ENCODE measurements around the gene UBE2R2.

The UBE2R2 gene

DNA sequence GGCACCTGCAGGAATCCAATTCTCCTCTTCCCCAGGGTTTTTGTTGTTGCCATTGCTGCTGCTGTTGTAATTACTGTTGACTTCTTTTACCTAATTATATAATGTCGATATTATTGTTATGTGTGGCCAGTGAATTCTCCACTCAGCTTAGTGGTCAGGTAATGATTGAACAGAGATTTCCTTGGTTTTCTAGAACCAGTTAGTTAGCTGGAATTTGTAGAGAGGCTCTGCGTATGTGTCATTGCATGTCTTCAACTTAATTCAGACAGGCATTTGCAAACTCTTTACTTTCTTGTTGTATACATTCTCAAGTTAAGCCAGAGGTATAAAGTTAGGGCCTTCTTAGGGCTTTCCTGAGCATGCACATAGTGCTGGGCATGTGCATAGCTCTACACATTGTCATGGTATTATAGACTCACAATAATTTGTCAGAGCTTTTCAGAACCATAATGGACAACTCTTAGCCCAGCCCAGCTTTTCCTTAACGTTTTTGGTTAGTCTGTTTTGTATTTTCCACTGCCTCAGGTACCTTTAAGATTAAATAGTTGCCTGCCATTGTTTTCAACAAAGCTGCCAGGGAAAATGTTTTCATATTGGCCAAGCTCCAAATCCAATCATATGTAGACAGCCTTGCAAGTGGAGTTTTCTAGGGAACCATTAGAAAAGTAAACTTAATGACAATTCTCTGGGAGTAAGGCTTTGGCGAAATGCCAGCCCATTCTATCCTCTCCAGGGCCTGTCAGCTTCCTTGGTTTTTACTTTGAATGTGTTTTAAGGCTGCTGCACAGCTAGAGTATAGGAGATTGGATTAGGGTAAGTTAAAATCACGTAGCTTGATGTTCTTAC, 68.1 kb downstream of the UBE2R2 start:
- DNase-seq (ENCODE audit: low read depth in 2 of 2), result no peak

DNA sequence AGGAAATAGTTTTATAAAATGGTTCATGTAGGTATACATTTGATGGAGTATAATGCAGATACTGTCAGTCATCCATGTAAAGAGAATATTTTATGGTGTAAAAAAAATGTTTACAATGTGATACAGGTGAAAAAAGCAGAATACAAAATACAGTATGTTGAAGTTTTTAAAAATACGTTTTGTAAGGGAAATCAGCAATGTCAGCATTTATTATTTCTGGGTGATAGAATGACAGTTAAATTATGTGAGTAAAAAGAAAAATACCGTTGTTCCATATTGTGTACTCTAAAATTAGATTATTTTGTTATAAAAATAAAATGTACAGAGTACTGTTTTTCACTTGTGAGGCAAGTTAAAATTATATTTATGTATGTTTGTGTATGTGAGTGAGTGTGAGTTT, 69.0 kb downstream of the UBE2R2 start:
- no peak for DNase-seq (ENCODE audit: low read depth in 2 of 2)

DNA sequence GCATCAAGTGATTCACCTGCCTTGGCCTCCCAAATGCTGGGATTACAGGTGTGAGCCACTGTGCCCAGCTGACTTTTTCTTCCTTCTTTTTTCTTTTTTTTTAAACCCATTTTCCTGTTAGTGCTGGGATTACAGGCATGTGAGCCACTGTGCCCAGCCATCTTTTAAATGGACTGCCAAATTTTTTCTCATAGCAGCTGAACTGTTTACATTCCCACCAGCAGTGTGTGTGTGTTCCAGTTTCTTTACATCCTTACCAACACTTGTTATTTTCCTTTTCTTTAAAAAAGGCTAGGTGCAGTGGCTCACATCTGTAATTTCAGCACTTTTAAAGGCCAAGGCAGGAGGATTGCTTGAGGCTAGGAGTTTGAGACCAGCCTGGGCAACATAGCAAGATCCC, 76.9 kb downstream of the UBE2R2 start:
- DNase-seq (ENCODE audit: low read depth in 2 of 2), result no peak

DNA sequence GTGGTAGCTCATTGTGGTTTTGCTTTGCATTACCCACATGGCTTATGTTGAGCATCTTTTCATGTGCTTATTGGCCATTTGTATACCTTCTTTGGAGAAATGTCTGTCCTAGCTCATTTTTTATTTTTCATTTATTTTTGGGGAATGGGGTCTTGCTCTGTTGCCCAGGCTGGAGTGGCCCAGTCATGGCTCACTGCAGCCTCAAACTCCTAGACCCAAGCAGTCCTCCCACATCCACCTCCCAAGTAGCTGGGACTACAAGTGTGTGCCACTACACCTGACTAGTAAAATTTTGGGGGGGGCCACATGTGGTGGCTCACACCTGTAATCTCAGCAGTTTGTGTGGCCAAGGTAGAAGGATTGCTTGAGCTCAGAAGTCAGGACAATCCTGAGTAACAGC, 77.4 kb downstream of the UBE2R2 start:
- DNase-seq (ENCODE audit: low read depth in 2 of 2), result no peak

DNA sequence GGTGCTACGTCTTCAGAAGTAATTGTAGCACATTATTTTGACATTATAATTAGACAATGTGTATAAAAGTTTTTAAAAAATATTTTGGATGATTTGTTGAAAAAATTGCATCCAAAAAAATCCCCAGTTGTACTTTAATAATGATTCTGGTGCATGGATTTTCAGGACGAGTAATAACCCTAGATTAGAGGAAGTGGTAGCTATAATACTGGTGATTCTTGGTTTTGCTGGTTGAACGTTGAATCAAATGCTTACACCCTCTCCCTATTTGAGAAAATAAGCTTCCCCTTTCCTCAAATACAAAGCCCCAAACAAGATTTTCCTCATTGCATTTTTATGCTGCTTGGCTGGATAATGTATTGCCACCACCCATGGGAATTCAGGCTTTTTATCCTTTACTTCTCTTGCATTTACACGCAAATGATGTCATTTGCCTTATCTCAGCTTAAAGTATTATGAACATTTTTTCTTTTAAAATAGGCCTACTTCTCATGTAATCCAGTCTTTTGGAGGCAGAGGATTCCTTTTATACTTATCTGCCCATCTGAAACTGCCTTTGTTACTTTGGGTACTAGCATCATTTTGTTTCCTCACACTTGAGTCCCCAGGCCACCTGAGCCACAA, 86.3 kb downstream of the UBE2R2 start:
- no peak for DNase-seq (ENCODE audit: low read depth in 2 of 2)

DNA sequence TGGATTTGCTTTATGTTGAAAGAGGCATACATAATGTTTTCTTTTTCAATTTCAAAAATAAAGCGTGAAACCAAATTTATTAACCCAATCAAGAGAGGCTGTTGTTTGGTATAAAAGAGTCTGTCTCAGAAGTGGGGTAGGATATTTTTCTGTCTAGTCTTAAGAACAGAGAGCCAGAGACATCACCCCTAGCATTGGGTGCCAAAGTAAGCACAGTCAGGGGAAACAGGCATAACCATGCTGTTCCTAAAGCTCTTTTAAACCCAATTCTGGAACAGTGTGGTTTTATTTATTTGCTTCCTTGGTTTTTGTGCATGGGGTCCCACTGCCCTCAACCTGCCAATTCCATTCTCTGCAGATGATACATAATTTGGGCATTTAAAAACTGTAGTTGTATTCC, 88.2 kb downstream of the UBE2R2 start:
- DNase-seq (ENCODE audit: low read depth in 2 of 2), result no peak

DNA sequence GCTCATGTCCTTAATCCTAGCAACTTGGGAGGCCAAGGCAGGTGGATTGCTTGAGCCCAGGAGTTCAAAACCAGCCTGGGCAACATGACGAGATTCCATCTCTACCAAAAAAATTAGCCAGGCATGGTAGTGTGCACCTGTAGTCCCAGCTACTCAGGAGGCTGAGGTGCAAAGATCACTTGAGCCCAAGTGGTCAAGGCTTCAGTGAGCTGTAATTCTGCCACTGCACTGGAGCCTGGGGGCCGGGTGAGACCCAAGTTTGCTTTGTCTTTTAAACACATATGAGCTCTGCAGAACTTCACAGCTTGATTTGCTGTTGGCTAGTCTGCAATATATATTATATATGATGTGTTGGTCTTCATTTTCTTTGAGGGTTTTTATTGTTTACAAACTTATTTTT, 89.8 kb downstream of the UBE2R2 start:
- DNase-seq (ENCODE audit: low read depth in 2 of 2), result no peak

DNA sequence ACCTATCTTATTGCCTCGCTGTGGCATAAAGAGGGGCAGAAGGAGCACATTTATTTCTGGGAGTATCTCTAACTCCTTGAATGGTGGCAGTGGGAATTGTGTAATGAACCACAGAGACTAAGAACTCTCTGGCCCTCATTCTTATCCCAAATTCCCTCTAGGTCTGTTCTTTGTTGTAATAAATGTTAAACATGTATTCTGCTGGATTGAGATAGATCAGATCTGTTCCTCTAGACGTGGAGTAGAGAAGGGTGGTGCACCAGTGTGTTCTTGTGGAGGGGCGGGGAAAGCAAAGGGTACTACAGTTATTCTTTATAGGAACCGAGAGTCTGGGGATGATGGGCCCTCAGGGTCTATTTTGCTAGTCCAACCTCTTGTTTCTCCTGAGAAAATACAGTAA, 90.4 kb downstream of the UBE2R2 start:
- DNase-seq (ENCODE audit: low read depth in 2 of 2), result no peak

DNA sequence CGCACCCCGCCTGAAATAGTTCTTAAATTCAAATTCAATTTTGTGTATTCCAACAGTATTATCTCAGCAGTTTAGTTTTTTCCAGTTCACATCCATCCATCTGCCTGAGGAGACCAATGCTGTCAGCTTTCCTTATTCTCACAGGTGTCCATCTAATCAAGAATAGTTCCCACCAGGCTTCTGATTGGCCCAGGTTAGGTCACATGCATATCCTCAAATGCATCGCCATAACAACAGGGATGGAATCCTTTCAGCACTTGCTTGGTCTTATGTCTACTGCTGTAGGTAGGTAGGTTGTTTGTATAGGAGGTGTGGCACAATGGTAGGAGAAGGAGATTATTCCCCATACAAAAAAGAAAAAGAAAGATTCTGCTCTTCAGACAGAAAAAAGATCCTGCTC, 91.2 kb downstream of the UBE2R2 start:
- no peak for DNase-seq (ENCODE audit: low read depth in 2 of 2)

DNA sequence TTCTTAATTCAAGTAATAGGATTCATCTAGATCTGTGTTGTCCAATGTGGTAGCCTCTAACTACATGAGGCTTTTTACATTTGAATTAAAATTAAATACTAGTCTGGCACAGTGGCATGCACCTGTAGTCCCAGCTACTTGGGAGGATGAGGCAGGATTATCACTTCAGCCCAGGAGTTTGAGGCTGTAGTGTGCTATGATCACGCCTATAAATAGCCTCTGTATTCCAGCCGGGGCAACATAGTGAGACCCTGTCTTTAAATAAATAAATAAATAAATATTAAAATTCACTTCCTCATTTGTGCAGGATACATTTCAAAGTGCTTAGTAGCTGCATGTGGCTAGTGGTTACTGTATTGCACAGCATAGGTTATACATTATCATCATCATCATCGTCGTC, 91.8 kb downstream of the UBE2R2 start:
- DNase-seq (ENCODE audit: low read depth in 2 of 2), result no peak

DNA sequence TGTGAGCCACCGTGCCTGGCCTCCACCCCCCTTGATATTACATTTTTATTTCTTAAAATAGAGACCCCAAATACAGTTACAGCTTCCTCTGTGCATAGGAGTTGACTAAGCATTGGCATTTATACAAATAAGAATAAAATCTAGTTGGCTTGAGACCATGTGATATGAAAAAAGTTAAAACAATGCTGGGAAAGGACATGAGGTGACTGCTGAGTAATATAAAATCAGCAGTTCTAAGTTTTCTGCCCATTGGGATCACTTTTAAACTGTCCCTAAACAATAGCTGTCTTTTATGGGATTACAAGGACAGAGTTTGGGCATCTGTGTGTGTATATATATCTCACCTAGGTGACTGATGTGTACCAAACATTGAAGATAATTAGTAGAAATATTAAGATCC, 96.6 kb downstream of the UBE2R2 start:
- no peak for DNase-seq (ENCODE audit: low read depth in 2 of 2)

DNA sequence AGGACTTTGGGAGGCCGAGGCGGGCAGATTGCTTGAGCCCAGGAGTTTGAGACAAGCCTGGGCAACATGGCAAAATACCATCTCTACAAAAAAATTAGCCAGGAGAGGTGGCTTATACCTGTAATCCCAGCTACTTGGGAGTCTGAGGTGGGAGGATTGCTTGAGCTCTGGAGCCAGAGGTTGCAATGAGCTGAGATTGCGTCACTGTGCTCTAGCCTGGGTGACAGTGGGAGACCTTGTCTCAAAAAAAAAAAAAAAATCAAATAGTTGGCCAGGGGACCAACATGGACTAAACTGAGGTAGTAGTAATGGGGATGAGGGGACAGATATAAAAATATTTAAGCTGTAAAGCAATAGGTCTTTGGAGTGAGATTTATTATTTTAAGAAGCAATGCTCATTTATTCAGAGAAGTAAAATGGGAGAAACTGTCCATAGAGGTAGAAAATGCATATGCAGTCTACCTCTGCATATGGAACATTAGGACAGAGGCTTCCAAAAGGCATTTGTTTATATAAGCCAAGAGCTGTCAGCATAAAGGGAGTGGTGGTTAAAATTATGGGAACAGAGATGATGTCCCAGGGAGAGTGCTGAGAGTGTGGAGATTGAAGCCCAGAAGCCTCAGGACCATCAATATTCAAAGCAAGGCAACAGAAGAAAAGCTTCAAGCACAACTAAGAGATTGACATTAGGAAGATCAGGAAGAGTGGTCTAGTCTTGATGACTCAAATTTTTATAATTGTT, 98.1 kb downstream of the UBE2R2 start:
- DNase-seq (ENCODE audit: low read depth in 2 of 2), result no peak

DNA sequence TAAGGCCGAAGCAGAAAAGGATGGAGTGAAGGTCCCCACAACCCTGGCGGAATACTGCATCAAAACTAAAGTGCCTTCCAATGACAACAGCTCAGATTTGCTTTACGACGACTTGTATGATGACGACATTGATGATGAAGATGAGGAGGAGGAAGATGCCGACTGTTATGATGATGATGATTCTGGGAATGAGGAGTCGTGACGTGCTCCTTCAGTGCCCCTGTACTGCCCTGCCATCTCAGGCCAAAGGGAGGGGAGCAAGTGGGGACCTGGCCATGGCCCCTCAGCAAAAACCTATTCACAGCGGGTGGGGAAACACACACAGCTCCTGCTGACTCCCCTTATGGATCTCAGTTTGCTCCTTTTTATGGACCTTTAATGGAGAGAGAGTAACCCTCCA, 100.1 kb downstream of the UBE2R2 start:
- no peak for DNase-seq (ENCODE audit: low read depth in 2 of 2)

DNA sequence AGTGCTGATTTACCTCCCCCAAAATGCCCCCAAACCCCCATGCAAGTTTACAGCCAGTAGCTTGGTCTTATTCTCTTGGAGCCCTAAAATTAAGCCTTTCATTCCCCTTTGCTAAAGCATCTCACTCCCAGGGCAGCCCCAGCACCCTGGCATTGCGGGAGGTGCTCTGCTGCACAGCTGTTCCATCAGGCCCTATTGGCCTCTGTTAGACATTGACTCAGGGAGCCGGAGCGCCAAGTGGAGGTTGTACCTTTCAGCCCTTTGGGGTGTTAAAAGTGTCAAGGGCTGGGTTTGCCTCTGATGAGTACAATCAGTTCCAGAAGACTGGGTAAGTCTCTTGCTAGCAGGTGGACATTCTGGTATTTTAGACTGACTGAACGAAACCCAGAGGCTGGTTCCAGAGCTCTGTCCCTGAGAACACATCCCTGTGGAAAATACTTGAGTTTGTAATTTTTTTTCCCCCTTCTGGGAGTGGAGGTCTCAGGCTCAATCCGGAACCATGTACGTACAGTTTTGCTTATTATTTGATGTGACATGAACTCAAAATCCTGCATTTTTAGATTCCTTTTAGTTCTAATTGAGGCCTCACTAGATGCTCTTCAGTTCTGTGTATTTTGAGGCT, 102.4 kb downstream of the UBE2R2 start:
- DNase-seq (ENCODE audit: low read depth in 2 of 2), result no peak

DNA sequence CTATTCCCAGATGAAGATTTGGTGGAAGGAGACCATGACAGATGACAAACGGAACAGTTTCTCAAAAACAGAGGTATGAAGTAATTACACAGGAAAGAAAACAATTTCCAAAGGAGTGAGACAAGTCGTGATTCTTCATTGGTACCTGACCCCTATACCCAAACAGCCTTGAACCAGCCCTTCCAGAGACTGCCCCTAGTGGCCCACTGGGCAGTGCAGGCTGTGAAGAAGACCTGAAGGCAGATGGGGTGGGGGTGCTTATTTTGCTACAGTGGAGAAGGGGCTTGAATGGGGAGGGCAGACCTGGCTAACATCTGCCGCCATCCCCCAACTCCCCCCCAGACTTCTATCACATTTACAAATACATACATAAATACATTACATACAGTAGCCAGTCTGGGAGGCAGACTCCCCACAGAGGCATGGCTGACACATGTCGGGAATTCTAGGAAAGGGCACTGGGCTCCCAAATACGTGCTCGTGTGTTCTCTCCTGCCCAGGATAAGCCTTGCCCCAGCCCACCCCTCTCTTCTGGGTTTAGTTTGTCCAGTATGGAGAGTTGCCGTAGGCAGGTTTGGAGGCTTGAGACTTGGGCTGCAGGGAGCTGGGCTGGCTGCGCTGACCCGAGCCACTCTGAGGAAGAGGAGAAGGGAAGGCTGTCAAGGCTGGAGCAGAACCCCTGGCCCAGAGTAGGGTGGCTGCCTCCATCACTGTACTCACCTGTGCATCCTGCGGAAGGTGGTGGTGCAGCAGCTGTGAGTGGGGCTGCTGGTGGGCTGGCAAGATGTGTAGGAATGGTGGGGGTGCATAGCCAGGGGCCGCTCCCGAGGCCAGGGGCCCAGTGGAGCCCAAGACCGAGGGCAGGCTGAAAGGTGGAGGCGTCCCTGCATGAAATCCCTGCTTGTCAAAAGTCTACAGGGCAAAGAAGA, 105.3 kb downstream of the UBE2R2 start:
- no peak for DNase-seq (ENCODE audit: low read depth in 2 of 2)

DNA sequence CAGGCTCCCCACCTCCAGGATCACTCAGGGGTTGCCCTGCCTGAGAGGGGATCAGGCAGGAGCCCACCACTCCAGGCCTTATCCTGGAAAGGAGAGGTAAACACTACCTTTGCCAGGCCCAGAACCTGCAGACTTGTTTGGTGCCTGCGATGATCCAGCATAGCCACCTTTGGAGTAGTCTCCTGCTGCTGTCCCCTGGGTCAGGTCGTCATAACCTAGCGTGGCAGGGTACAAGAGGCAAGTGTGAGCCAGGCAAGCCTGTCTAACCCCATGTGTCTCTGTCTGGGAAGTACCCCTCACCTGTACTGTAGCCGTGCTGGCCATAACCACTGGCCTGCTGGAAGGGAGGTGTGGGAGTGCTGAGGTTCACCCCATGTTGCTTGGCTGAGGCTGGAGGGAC, 106.1 kb downstream of the UBE2R2 start:
- no peak for DNase-seq (ENCODE audit: low read depth in 2 of 2)

DNA sequence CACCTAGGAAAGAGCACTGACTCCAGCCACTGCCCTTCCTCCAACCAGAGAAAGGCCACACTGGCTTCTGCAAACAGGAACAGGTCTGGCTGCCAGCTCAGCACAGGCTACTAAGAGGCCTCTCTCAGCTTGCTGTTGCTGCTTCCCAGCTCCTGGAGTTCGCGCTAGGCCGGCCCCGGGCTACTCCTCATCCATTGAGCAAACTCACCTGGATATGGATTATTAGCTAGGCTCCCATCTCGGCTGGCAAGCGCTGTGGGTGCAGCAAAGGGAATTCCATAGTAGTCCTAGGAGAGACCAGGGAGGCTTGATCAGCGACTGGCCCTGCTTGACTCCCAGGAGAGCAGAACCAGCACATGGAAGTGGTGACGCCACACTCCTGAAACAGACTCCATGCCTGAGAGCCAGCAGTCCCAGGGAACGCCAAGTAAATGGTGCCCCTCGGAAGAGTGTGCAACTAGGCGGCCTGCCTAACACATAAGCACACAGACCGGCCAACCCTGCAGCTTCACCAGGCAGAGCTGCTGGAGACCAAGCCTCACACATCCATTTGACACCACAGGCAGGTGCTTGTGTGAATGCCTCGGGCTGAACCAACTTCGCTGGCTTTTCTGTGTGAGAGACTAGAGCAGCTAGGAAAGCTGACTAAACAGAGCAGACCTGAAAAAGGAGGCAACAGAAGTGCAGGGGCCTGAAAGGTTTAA, 107.2 kb downstream of the UBE2R2 start:
- no peak for DNase-seq (ENCODE audit: low read depth in 2 of 2)

DNA sequence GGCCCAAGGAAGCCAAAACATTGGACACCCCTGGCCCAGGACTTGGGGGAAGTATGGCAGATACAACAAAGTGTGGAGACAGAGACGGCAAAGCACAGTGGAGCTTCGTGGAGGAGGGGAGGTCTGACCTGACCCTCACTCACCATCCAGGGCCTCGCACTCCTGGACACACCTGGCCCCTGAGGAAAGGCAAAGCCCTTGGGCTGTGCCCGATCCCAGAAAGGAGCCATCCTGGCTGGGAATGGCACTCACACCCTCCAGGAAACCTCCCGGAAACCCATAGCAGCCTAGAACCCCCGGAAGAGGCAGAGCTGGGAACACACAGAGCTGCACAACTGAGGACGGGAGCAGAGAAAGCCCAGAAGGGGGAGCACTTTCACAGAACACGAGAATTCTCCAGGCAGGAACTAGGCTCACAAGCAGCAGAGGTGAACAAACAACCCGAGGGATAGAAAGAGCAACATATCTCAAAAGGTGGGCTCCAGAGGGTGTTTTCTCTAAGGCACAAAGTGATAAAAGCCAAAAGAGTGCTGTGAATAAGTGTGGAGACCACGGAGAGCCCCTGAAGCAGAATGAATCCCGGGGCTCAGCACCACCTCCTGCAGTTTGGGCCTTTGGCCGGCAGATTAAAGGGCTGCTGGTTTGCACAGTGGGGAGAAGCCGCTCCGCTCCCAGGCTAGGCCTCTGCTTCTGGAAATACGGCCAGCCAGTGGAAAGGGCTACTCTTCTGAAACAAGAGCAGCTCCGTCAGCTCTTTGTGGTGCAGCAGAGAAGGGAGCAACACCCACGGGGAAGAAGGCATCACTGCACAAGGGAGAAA, 108.2 kb downstream of the UBE2R2 start:
- no peak for DNase-seq (ENCODE audit: low read depth in 2 of 2)

DNA sequence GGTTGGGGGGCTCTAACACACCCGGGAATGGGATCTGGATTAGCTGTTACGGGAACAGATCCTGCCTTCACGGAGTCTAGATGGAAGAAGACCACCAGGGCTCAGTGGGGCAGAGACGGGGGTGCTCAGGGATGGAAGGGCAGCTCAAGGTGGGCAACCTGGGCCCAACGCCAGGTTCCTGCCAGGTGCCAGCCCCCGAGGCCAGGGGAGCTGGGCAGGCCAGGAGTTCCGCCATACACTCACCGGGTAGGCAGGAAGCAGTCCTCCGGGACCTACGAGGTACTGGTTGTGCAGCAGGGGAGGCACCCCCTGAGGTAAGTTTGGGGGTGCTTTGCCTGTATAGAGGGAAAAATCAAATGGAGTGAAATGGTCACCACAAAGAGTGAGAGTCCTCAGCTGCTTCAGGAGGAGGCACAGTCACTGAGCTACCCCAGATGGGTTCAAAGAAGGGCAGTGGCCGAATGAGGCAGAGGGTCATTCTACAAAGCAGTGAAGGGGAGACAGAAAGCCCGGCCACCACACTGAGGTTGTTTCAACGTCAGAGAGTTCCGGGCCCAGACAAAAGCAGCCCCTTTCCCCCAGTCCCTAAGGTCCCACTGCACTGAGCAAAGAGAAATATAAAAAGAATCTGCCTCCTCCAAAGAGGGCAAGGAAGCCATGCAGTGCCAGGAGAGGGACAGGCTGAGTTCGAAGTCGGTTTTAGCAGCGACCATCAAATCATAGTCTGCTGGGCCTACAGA, 110.0 kb downstream of the UBE2R2 start:
- DNase-seq (ENCODE audit: low read depth in 2 of 2), result no peak

Measured in stimulated activated CD8-positive, alpha-beta memory T cell treated with anti-CD3 and anti-CD28 coated beads, Interleukin-15, amount 100 ng/mL, for 48 hours (primary cell).